GM21737 (cell line): Measurements from ENCODE around the gene ZNF526.

Experiments used
- ATAC-seq: cut with Tn5 transposase; IDR thresholded peaks from one replicate; pipeline ENCODE4 v1.9.1; 2021; ENCODE audit warnings: mild to moderate bottlenecking, moderate library complexity; ENCODE audit not compliant: unreplicated experiment

ZNF526 gene

GRCh38 chr19:42196011-42197001 lies 23.8 kb upstream of the ZNF526 start:
- no peak for ATAC-seq

GRCh38 chr19:42197375-42197817 lies 22.7 kb upstream of the ZNF526 start:
- no peak for ATAC-seq

- ATAC-seq, result peak; percentile 45
These were observed 21.3 kb upstream of the ZNF526 start for GRCh38 chr19:42198676-42199439.

- ATAC-seq, result peak; percentile 32
These were observed 20.5 kb upstream of the ZNF526 start for GRCh38 chr19:42199440-42200115.

GRCh38 chr19:42200116-42200715 lies 19.9 kb upstream of the ZNF526 start:
- ATAC-seq, result no peak

GRCh38 chr19:42201489-42202289 lies 18.4 kb upstream of the ZNF526 start:
- no peak for ATAC-seq

- ATAC-seq, result no peak
These were observed 17.7 kb upstream of the ZNF526 start for GRCh38 chr19:42202290-42202880.

GRCh38 chr19:42203700-42204099 lies 16.4 kb upstream of the ZNF526 start:
- no peak for ATAC-seq

- no peak for ATAC-seq
These were observed 15.4 kb upstream of the ZNF526 start for GRCh38 chr19:42204664-42205063.

GRCh38 chr19:42206871-42207755 lies 13.0 kb upstream of the ZNF526 start:
- ATAC-seq, result no peak

GRCh38 chr19:42207767-42208271 lies 12.3 kb upstream of the ZNF526 start:
- no peak for ATAC-seq

- ATAC-seq, result no peak
These were observed 11.5 kb upstream of the ZNF526 start for GRCh38 chr19:42208612-42209011.

- no peak for ATAC-seq
These were observed 7.2 kb upstream of the ZNF526 start for GRCh38 chr19:42212886-42213285.

- no peak for ATAC-seq
These were observed 5.2 kb upstream of the ZNF526 start for GRCh38 chr19:42214810-42215485.

GRCh38 chr19:42216653-42217519 lies 3.2 kb upstream of the ZNF526 start:
- ATAC-seq, result no peak

GRCh38 chr19:42217520-42218437 lies 2.3 kb upstream of the ZNF526 start, which contains the start of gene DEDD2:
DEDD2 (minus strand) TSS chr19:42217677; CDS start chr19:42217007, 670 bp downstream.
- peak; percentile 64 for ATAC-seq
